Left renal cortex interstitium (tissue), 4 donors: ENCODE measurements around the gene NAT9. TPM values are rescaled to one million over a fixed set of nuclear protein-coding genes. Genes with fewer than 3 reads are reported as not detected.

Experiments used
- DNase-seq, 4 donors: peaks; one replicate each; pipeline ENCODE4 v3.0.0-alpha.2; 2013; ENCODE audit warnings: low read depth in 4 of 4, low spot score in 2 of 4, missing footprints in 1 of 4
- polyA plus RNA-seq, 4 donors: library from polyadenylated mRNA; unstranded; fragments of 120-200 nt; gene quantifications; one replicate each; pipeline ENCODE4 v1.2.1, GENCODE V29; 2013; ENCODE audit not compliant: insufficient read length in 4 of 4

The NAT9 gene
- polyA plus RNA-seq, 4 donors, result 38.9 to 55.6 (median 47.7) TPM

- DNase-seq, result no peak
Measured at GRCh38 chr17:74784125-74784810, 8.1 kb upstream of the NAT9 start.

GRCh38 chr17:74782571-74782970 is 6.4 kb upstream of the NAT9 start:
- no peak for DNase-seq

- no peak for DNase-seq
Measured at GRCh38 chr17:74780443-74781238, 4.5 kb upstream of the NAT9 start.

- DNase-seq, result no peak
Measured at GRCh38 chr17:74779948-74780400, 3.8 kb upstream of the NAT9 start.

- DNase-seq, result no peak
Measured at GRCh38 chr17:74779501-74779900, 3.4 kb upstream of the NAT9 start.

- no peak for DNase-seq
Measured at GRCh38 chr17:74778960-74779359, 2.8 kb upstream of the NAT9 start.

GRCh38 chr17:74777901-74778515 is 1.9 kb upstream of the NAT9 start:
- DNase-seq, result no peak

- DNase-seq, result no peak
Measured at GRCh38 chr17:74776990-74777389, 845 bp upstream of the NAT9 start.

- DNase-seq, result no peak
Measured at GRCh38 chr17:74775409-74776043, 619 bp downstream of the NAT9 start.

- no peak for DNase-seq
Measured at GRCh38 chr17:74773871-74774286, 2.3 kb downstream of the NAT9 start.

GRCh38 chr17:74773414-74773813 is 2.7 kb downstream of the NAT9 start:
- DNase-seq, result no peak

- DNase-seq, result no peak
Measured at GRCh38 chr17:74772053-74772452, 4.1 kb downstream of the NAT9 start.

- no peak for DNase-seq
Measured at GRCh38 chr17:74771319-74771914, 4.7 kb downstream of the NAT9 start.

- DNase-seq, result no peak
Measured at GRCh38 chr17:74770498-74771318, 5.4 kb downstream of the NAT9 start.

- no peak for DNase-seq
Measured at GRCh38 chr17:74769856-74770497, 6.2 kb downstream of the NAT9 start.

GRCh38 chr17:74769266-74769855 is 6.8 kb downstream of the NAT9 start:
- no peak for DNase-seq

GRCh38 chr17:74768763-74769114 is 7.4 kb downstream of the NAT9 start:
- no peak for DNase-seq

GRCh38 chr17:74768069-74768762 is 7.9 kb downstream of the NAT9 start:
- no peak for DNase-seq
